NCI-H2227 (cell line): ENCODE data around the gene CACNG8.
A peak's percentile ranks its signal among the peaks of the same experiment; 100 is the strongest.
"Not testable (repeated sequence)": the region's sequence is repeated elsewhere in the genome, so short reads cannot be mapped to it uniquely, and the experiment has no call there.

Experiments used
- DNase-seq: peaks from one replicate; lab custom pipeline; 2025; ENCODE audit not compliant: unreplicated experiment; lab: John Stamatoyannopoulos, UW

The CACNG8 gene

GRCh38 chr19:54030895-54031586 lies 68.3 kb downstream of the CACNG8 start:
- DNase-seq, result peak; percentile 47

DNA sequence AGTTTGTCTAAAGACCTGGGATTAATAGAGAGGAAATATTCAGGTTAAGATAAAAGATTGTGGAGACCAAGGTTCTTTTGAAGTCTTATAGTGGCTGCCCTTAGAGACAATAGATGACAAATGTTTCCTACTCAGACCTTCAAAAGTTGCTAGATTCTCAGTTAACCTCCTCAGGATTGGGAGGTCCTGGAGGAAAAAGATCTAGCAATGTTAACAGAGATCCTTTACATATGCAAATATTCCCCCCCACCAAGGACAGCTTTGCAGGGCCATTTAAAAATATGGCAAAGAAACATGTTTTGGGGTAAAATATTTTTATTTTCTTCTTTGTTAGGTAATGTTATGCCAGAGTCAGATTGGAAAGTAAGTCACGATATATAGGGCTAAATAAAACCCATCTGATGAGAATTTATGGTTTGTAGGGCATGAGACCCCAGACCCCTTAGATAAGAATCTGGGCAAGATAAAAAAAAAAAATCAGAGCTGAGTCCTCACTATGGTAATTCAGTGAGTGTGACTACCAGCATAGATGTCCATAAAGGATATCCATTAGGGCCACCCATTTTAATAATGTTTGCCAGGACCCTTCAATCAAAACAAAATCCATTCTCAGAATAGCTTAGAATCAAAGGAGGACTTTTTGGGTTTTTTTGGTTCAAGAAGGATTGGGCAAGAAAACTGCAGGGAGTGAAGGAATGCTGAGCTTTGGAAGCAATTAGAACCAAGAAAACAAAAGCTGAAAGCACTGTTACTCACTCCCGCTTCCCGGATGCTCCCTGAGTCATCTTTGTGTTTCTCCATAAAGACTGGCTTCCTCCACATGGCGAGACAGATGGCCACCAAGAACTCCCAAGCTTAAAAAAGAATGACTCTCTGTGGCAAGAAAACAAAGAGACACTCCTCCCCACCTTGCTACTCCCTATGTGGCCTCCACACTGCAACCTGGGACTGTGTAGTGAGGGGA lies 72.8 kb downstream of the CACNG8 start:
- DNase-seq, result no peak

GRCh38 chr19:54036542-54036941 lies 73.8 kb downstream of the CACNG8 start:
- not testable (repeated sequence) for DNase-seq
